Endothelial cell of umbilical vein (primary cell): ENCODE measurements around the gene LCNL1.

Experiments used
- CTCF ChIP-seq, 2 donors: IDR thresholded peaks; 1 replicate in 1 of 2; 2 replicates in 1 of 2; pipeline ENCODE4 v1.5.1; 2011; ENCODE audit warnings: low read length in 2 of 2, mild to moderate bottlenecking in 2 of 2, moderate library complexity in 2 of 2, control low read depth in 1 of 2, inconsistent platforms in 1 of 2, low read depth in 1 of 2; ENCODE audit not compliant: insufficient read depth in 1 of 2; ENCODE audit errors: extremely low read depth in 1 of 2
- POLR2A ChIP-seq: IDR thresholded peaks from 2 replicates; pipeline ENCODE4 v1.6.1; 2012; ENCODE audit warnings: low read depth, mild to moderate bottlenecking, control low read depth, low read length

GRCh38 chr9:136944212-136944518 is 38.6 kb upstream of the LCNL1 start:
- no peak for TF ChIP-seq CTCF (IDR thresholded peaks at IDR 0.05; ENCODE audit: extremely low read depth in 1 of 2, insufficient read depth in 1 of 2, low read depth in 1 of 2, low read length in 2 of 2)
- TF ChIP-seq POLR2A: peak; percentile 85
